ENCODE data around the gene B4GALNT4.
"Not testable (repeated sequence)": the region's sequence is repeated elsewhere in the genome, so short reads cannot be mapped to it uniquely, and the experiment has no call there.

The B4GALNT4 gene

GRCh38 chr11:369336-370018 lies at the start of gene B4GALNT4:
B4GALNT4 (plus strand) TSS chr11:369499; CDS start chr11:369804, 305 bp downstream.
- DNase-seq = no peak

GRCh38 chr11:319888-320273 lies 49.4 kb upstream of the B4GALNT4 start:
- DNase-seq = not testable (repeated sequence)

GRCh38 chr11:324156-324555 lies 45.1 kb upstream of the B4GALNT4 start:
- no peak for DNase-seq

GRCh38 chr11:324593-325517 lies 44.4 kb upstream of the B4GALNT4 start:
- DNase-seq = not testable (repeated sequence)

- DNase-seq = no peak
Measured at GRCh38 chr11:325796-326591, 43.3 kb upstream of the B4GALNT4 start.

- no peak for DNase-seq
Measured at GRCh38 chr11:326592-326841, 42.8 kb upstream of the B4GALNT4 start.

GRCh38 chr11:326842-327580 lies 42.3 kb upstream of the B4GALNT4 start:
- DNase-seq = peak; percentile 77

- no peak for DNase-seq
Measured at GRCh38 chr11:327581-327923, 41.7 kb upstream of the B4GALNT4 start.

GRCh38 chr11:328012-328411 lies 41.3 kb upstream of the B4GALNT4 start:
- no peak for DNase-seq

GRCh38 chr11:328516-329100 lies 40.7 kb upstream of the B4GALNT4 start:
- not testable (repeated sequence) for DNase-seq

- no peak for DNase-seq
Measured at GRCh38 chr11:329886-330253, 39.4 kb upstream of the B4GALNT4 start.

- DNase-seq = no peak
Measured at GRCh38 chr11:330307-330693, 39.0 kb upstream of the B4GALNT4 start.

GRCh38 chr11:330694-331357 lies 38.5 kb upstream of the B4GALNT4 start:
- no peak for DNase-seq

- no peak for DNase-seq
Measured at GRCh38 chr11:331358-332060, 37.8 kb upstream of the B4GALNT4 start.

- DNase-seq = no peak
Measured at GRCh38 chr11:332651-333480, 36.4 kb upstream of the B4GALNT4 start.

GRCh38 chr11:333616-334263 lies 35.6 kb upstream of the B4GALNT4 start:
- DNase-seq = not testable (repeated sequence)

GRCh38 chr11:334264-334994 lies 34.9 kb upstream of the B4GALNT4 start:
- DNase-seq = no peak

- DNase-seq = no peak
Measured at GRCh38 chr11:335779-336658, 33.3 kb upstream of the B4GALNT4 start.

Data from stimulated activated CD4-positive, alpha-beta T cell treated with anti-CD3 and anti-CD28 coated beads, Interleukin-1b, Interleukin-23, amount 100 ng/mL, for 48 hours (primary cell).